Adipocyte (in vitro differentiated cells): Measurements from ENCODE around the gene RCE1.
"Not testable (repeated sequence)": the region's sequence is repeated elsewhere in the genome, so short reads cannot be mapped to it uniquely, and the experiment has no call there.

Source experiments
- DNase-seq: peaks from one replicate; pipeline ENCODE4 v3.0.0-alpha.2; 2015; ENCODE audit warnings: low read depth
- H3K27me3 ChIP-seq: replicated peaks from 2 replicates; pipeline ENCODE4 v1.7.0; 2013; ENCODE audit warnings: mild to moderate bottlenecking, low read length, moderate library complexity; ENCODE audit not compliant: control insufficient read depth, insufficient read depth
- H3K36me3 ChIP-seq: 2 replicates; pipeline ENCODE4 v1.7.0; 2013; ENCODE audit warnings: low read length, mild to moderate bottlenecking, moderate library complexity; ENCODE audit not compliant: control insufficient read depth, insufficient read depth, severe bottlenecking
- H3K4me1 ChIP-seq: 2 replicates; pipeline ENCODE4 v1.7.0; 2013; ENCODE audit warnings: mild to moderate bottlenecking, low read length, moderate library complexity; ENCODE audit not compliant: control insufficient read depth, insufficient read depth
- H3K4me3 ChIP-seq: 2 replicates; pipeline ENCODE4 v1.7.0; 2013; ENCODE audit warnings: mild to moderate bottlenecking, low read length, moderate library complexity
- H3K9ac ChIP-seq: 2 replicates; pipeline ENCODE4 v1.7.0; 2013; ENCODE audit warnings: mild to moderate bottlenecking, low read length, moderate library complexity
- H3K9me3 ChIP-seq: 2 replicates; pipeline ENCODE4 v1.7.0; 2013; ENCODE audit warnings: mild to moderate bottlenecking, low read length, moderate library complexity; ENCODE audit not compliant: control insufficient read depth

The RCE1 gene

GRCh38 chr11:66823700-66824099 lies 19.5 kb upstream of the RCE1 start:
- Histone ChIP-seq H3K36me3 (no peaks in the 10 kb centered on the region), H3K9me3 (no peaks in the 10 kb centered on the region), H3K27me3 (no peaks in the 10 kb centered on the region), H3K4me1 (peaks cover 3% of the 10 kb centered on the region), H3K4me3 (no peak overlapping the region), H3K9ac (no peak overlapping the region)
- no peak for DNase-seq

- DNase-seq, H3K9me3 ChIP-seq, H3K4me3 ChIP-seq, H3K9ac ChIP-seq, H3K4me1 ChIP-seq, H3K36me3 ChIP-seq, H3K27me3 ChIP-seq: not testable (repeated sequence)
Measured at GRCh38 chr11:66824573-66824972, 18.7 kb upstream of the RCE1 start.

GRCh38 chr11:66834539-66834845 lies 8.7 kb upstream of the RCE1 start:
- Histone ChIP-seq H3K27me3 (no peaks in the 10 kb centered on the region), H3K9ac (peak overlapping the region; percentile 75), H3K4me3 (no peak overlapping the region), H3K9me3 (no peaks in the 10 kb centered on the region), H3K36me3 (no peaks in the 10 kb centered on the region), H3K4me1 (peaks cover 21% of the 10 kb centered on the region)
- DNase-seq = no peak

- H3K4me1 ChIP-seq = peaks cover 21% of the 10 kb centered on the region
- H3K4me3 ChIP-seq = no peak overlapping the region
- no peaks in the 10 kb centered on the region for H3K9me3 ChIP-seq
- DNase-seq = no peak
- H3K36me3 ChIP-seq = no peaks in the 10 kb centered on the region
- peak overlapping the region; percentile 75 for H3K9ac ChIP-seq
- no peaks in the 10 kb centered on the region for H3K27me3 ChIP-seq
Measured at GRCh38 chr11:66834943-66835342, 8.3 kb upstream of the RCE1 start.

GRCh38 chr11:66835768-66836405 lies 7.4 kb upstream of the RCE1 start:
- Histone ChIP-seq H3K9ac (peak overlapping the region; percentile 75), H3K4me1 (peaks cover 25% of the 10 kb centered on the region), H3K27me3 (no peaks in the 10 kb centered on the region), H3K4me3 (peak overlapping the region; percentile 11), H3K36me3 (no peaks in the 10 kb centered on the region), H3K9me3 (no peaks in the 10 kb centered on the region)
- DNase-seq = peak; percentile 75

GRCh38 chr11:66840317-66841091 lies 2.7 kb upstream of the RCE1 start:
- no peaks in the 10 kb centered on the region for H3K27me3 ChIP-seq
- H3K4me1 ChIP-seq = peaks cover 38% of the 10 kb centered on the region
- DNase-seq = no peak
- H3K4me3 ChIP-seq = no peak overlapping the region
- no peaks in the 10 kb centered on the region for H3K9me3 ChIP-seq
- H3K36me3 ChIP-seq = peaks cover 9% of the 10 kb centered on the region
- H3K9ac ChIP-seq = no peak overlapping the region

GRCh38 chr11:66841861-66842260 lies 1.4 kb upstream of the RCE1 start:
- peak overlapping the region; percentile 99 for H3K4me3 ChIP-seq
- H3K4me1 ChIP-seq = peaks cover 34% of the 10 kb centered on the region
- H3K27me3 ChIP-seq = no peaks in the 10 kb centered on the region
- H3K9me3 ChIP-seq = no peaks in the 10 kb centered on the region
- no peak for DNase-seq
- H3K36me3 ChIP-seq = peaks cover 14% of the 10 kb centered on the region
- peak overlapping the region; percentile 99 for H3K9ac ChIP-seq

GRCh38 chr11:66842501-66842895 lies 743 bp upstream of the RCE1 start:
- peaks cover 35% of the 10 kb centered on the region for H3K4me1 ChIP-seq
- H3K4me3 ChIP-seq = peak overlapping the region; percentile 99
- H3K9ac ChIP-seq = peak overlapping the region; percentile 99
- no peaks in the 10 kb centered on the region for H3K27me3 ChIP-seq
- no peak for DNase-seq
- no peaks in the 10 kb centered on the region for H3K9me3 ChIP-seq
- H3K36me3 ChIP-seq = peaks cover 16% of the 10 kb centered on the region

- H3K27me3 ChIP-seq = no peaks in the 10 kb centered on the region
- H3K4me1 ChIP-seq = peaks cover 35% of the 10 kb centered on the region
- no peak for DNase-seq
- peak overlapping the region; percentile 99 for H3K4me3 ChIP-seq
- H3K9ac ChIP-seq = peak overlapping the region; percentile 99
- peaks cover 30% of the 10 kb centered on the region for H3K36me3 ChIP-seq
- H3K9me3 ChIP-seq = no peaks in the 10 kb centered on the region
Measured at GRCh38 chr11:66843776-66844495, 695 bp downstream of the RCE1 start.

- Histone ChIP-seq H3K27me3 (no peaks in the 10 kb centered on the region), H3K36me3 (peaks cover 37% of the 10 kb centered on the region), H3K4me3 (peak overlapping the region; percentile 99), H3K9ac (peak overlapping the region; percentile 99), H3K4me1 (peaks cover 35% of the 10 kb centered on the region), H3K9me3 (no peaks in the 10 kb centered on the region)
- DNase-seq = no peak
Measured at GRCh38 chr11:66844496-66845142, 1.4 kb downstream of the RCE1 start.
